ENCODE data around the gene TAMM41. TPM values are rescaled to one million over a fixed set of nuclear protein-coding genes. Genes with fewer than 3 reads are reported as not detected.

Gene TAMM41
- total RNA-seq, 1 donor from 2014 or later: 22.5 TPM

- Histone ChIP-seq H4K20me1 (ENCODE audit: low read depth) (no peaks in the 10 kb centered on the region), H3K27me3 (no peaks in the 10 kb centered on the region), H3F3A (ENCODE audit: low read depth) (no peaks in the 10 kb centered on the region), H3K27ac (no peak overlapping the region), H3K4me1 (no peaks in the 10 kb centered on the region), H3K4me2 (no peak overlapping the region), H3K4me3 (no peak overlapping the region), H3K9ac (no peak overlapping the region), H3K9me3 (ENCODE audit: low read depth) (no peaks in the 10 kb centered on the region), H3K36me3 (no peaks in the 10 kb centered on the region), H2AFZ (replicated peaks) (no peak overlapping the region), H3K79me2 (ENCODE audit: low read depth) (no peaks in the 10 kb centered on the region)
- Mint-ChIP-seq H3K36me3 (peaks cover 8% of the 10 kb centered on the region), H3K27me3 (ENCODE audit: insufficient read depth, low read depth) (peaks cover 2% of the 10 kb centered on the region), H3K4me3 (no peak overlapping the region), H3K4me1 (no peaks in the 10 kb centered on the region), H3K27ac (no peak overlapping the region), H3K9me3 (no peaks in the 10 kb centered on the region)
- TF ChIP-seq, protein P1, sequence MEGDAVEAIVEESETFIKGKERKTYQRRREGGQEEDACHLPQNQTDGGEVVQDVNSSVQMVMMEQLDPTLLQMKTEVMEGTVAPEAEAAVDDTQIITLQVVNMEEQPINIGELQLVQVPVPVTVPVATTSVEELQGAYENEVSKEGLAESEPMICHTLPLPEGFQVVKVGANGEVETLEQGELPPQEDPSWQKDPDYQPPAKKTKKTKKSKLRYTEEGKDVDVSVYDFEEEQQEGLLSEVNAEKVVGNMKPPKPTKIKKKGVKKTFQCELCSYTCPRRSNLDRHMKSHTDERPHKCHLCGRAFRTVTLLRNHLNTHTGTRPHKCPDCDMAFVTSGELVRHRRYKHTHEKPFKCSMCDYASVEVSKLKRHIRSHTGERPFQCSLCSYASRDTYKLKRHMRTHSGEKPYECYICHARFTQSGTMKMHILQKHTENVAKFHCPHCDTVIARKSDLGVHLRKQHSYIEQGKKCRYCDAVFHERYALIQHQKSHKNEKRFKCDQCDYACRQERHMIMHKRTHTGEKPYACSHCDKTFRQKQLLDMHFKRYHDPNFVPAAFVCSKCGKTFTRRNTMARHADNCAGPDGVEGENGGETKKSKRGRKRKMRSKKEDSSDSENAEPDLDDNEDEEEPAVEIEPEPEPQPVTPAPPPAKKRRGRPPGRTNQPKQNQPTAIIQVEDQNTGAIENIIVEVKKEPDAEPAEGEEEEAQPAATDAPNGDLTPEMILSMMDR (IDR thresholded peaks at IDR 0.05): no peak
- TF ChIP-seq EZH2phosphoT487 (IDR thresholded peaks at IDR 0.05) (no peak), EZH2 (IDR thresholded peaks at IDR 0.05) (no peak)
- no peak for DNase-seq (ENCODE audit: low spot score)
These were observed 13.4 kb downstream of the TAMM41 start for GRCh38 chr3:11832981-11833905.

DNA sequence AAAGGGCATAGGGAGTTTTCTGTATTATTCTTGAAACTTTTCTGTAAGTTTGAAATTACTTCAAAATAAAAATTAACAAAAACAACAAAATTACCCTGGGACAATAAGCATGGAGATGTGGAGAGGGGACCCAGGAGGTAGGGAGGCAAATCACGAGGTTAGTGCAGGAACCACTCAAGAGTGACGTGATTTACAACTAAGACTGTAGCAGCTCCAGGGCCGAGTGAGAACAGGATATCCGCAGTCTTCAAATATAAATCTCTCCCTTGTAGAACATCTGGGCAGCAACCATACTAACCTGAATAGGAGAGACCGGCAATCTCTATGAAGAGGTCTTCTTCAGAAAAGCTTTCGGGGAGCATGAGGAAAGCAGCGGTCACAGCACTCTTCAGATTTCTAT, 17.3 kb downstream of the TAMM41 start:
- H3K4me2 ChIP-seq: no peak overlapping the region
- H3K9me3 ChIP-seq (ENCODE audit: low read depth): no peaks in the 10 kb centered on the region
- no peak for DNase-seq (ENCODE audit: low spot score)
- no peaks in the 10 kb centered on the region for H3K79me2 ChIP-seq (ENCODE audit: low read depth)
- no peak overlapping the region for H3K9ac ChIP-seq
- no peak overlapping the region for H3K27ac ChIP-seq
- H3K4me1 Mint-ChIP-seq: no peaks in the 10 kb centered on the region
- H3K4me3 ChIP-seq: no peak overlapping the region
- TF ChIP-seq EZH2 (IDR thresholded peaks at IDR 0.05) (no peak), EZH2phosphoT487 (IDR thresholded peaks at IDR 0.05) (no peak)
- TF ChIP-seq, protein P1 (IDR thresholded peaks at IDR 0.05): no peak
- no peaks in the 10 kb centered on the region for H4K20me1 ChIP-seq (ENCODE audit: low read depth)
- H3F3A ChIP-seq (ENCODE audit: low read depth): no peaks in the 10 kb centered on the region
- no peak overlapping the region for H3K4me3 Mint-ChIP-seq
- no peaks in the 10 kb centered on the region for H3K4me1 ChIP-seq
- peaks cover 2% of the 10 kb centered on the region for H3K27me3 Mint-ChIP-seq (ENCODE audit: insufficient read depth, low read depth)
- peaks cover 11% of the 10 kb centered on the region for H3K36me3 Mint-ChIP-seq
- no peak overlapping the region for H3K27ac Mint-ChIP-seq
- no peaks in the 10 kb centered on the region for H3K9me3 Mint-ChIP-seq
- no peaks in the 10 kb centered on the region for H3K36me3 ChIP-seq
- H2AFZ ChIP-seq (replicated peaks): no peak overlapping the region
- H3K27me3 ChIP-seq: no peaks in the 10 kb centered on the region

- H3K4me1 Mint-ChIP-seq: no peaks in the 10 kb centered on the region
- H3K79me2 ChIP-seq (ENCODE audit: low read depth): no peaks in the 10 kb centered on the region
- H3K36me3 Mint-ChIP-seq: peaks cover 12% of the 10 kb centered on the region
- no peak for DNase-seq (ENCODE audit: low spot score)
- no peak overlapping the region for H3K27ac ChIP-seq
- no peaks in the 10 kb centered on the region for H3K27me3 ChIP-seq
- H3K4me1 ChIP-seq: no peaks in the 10 kb centered on the region
- no peaks in the 10 kb centered on the region for H3F3A ChIP-seq (ENCODE audit: low read depth)
- no peaks in the 10 kb centered on the region for H4K20me1 ChIP-seq (ENCODE audit: low read depth)
- no peak overlapping the region for H2AFZ ChIP-seq (replicated peaks)
- peaks cover 2% of the 10 kb centered on the region for H3K27me3 Mint-ChIP-seq (ENCODE audit: insufficient read depth, low read depth)
- no peak overlapping the region for H3K4me2 ChIP-seq
- TF ChIP-seq EZH2 (IDR thresholded peaks at IDR 0.05) (no peak), EZH2phosphoT487 (IDR thresholded peaks at IDR 0.05) (no peak)
- TF ChIP-seq, protein P1 (IDR thresholded peaks at IDR 0.05): no peak
- no peak overlapping the region for H3K4me3 ChIP-seq
- no peak overlapping the region for H3K9ac ChIP-seq
- H3K4me3 Mint-ChIP-seq: no peak overlapping the region
- no peaks in the 10 kb centered on the region for H3K36me3 ChIP-seq
- H3K27ac Mint-ChIP-seq: no peak overlapping the region
- no peaks in the 10 kb centered on the region for H3K9me3 ChIP-seq (ENCODE audit: low read depth)
- H3K9me3 Mint-ChIP-seq: no peaks in the 10 kb centered on the region
These were observed 19.9 kb downstream of the TAMM41 start for GRCh38 chr3:11826628-11827265.

Data from neural progenitor cell (in vitro differentiated cells).